DMS114 treated with DMSO at 0.1 percent for 48 hours (cell line): ENCODE data around the gene GPX4.
A peak's percentile ranks its signal among the peaks of the same experiment; 100 is the strongest.

Experiments
- DNase-seq: peaks from one replicate; lab custom pipeline; 2025; ENCODE audit not compliant: unreplicated experiment; lab: John Stamatoyannopoulos, UW

GPX4 gene

GRCh38 chr19:1068009-1069001 lies 35.5 kb upstream of the GPX4 start:
- no peak for DNase-seq

GRCh38 chr19:1069009-1069779 lies 34.6 kb upstream of the GPX4 start:
- no peak for DNase-seq

DNA sequence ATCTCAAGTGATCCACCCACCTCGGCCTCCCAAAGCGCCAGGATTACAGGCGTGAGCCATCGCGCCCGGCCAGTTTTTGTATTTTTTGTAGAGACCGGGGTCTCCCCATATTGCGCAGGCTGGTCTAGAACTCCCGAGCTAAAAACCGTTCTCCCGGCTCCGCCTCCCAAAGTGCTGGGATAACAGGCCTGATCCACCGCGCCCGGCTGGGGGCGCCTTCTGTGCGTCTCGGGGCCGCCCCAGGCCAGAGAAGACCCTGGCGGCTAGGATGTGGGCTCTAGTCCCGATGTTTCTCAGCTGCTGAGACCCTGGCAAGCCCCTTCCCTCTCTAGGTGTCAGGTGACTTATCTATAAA lies 33.2 kb upstream of the GPX4 start:
- no peak for DNase-seq

GRCh38 chr19:1070931-1071791 lies 32.6 kb upstream of the GPX4 start:
- DNase-seq: peak; percentile 28

GRCh38 chr19:1072371-1073015 lies 31.3 kb upstream of the GPX4 start:
- DNase-seq: no peak

GRCh38 chr19:1073063-1073955 lies 30.5 kb upstream of the GPX4 start:
- DNase-seq: no peak

GRCh38 chr19:1073956-1074517 lies 29.8 kb upstream of the GPX4 start:
- no peak for DNase-seq

DNA sequence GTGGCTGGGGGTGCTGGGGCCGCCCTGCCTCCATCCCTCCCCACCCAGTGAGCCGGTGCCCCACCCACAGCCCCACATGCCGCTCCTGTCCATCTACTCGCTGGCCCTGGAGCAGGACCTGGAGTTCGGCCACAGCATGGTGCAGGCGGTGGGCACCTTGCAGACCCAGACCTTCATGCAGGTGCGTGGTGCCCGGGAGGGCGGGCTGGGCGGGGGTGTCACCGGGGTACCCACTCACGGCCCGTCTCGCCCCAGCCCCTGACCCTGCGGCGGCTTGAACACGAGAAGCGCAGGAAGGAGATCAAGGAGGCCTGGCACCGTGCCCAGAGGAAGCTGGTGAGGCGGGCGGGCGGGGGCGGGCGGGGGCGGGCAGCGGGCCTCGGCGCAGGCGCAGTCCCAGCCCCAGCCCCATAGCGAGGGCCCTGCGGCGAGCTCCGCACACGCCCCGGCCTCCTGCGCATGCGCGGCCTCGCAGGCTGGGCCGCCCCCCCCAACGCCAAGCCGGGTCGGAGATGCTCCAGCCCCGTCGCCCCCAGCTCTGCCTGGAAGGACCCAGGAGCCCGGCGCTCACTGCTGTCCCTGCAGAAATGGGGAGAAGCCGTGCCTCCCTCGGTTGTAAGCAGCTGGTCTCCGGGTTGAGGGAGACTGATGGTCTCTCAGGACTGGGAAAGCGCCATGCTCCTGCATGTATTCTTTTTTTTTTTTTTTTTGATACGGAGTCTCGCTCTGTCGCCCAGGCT lies 29.1 kb upstream of the GPX4 start:
- DNase-seq: peak; percentile 49

GRCh38 chr19:1076046-1076386 lies 27.8 kb upstream of the GPX4 start:
- no peak for DNase-seq

- no peak for DNase-seq
These were observed 26.8 kb upstream of the GPX4 start for GRCh38 chr19:1076951-1077350.

DNA sequence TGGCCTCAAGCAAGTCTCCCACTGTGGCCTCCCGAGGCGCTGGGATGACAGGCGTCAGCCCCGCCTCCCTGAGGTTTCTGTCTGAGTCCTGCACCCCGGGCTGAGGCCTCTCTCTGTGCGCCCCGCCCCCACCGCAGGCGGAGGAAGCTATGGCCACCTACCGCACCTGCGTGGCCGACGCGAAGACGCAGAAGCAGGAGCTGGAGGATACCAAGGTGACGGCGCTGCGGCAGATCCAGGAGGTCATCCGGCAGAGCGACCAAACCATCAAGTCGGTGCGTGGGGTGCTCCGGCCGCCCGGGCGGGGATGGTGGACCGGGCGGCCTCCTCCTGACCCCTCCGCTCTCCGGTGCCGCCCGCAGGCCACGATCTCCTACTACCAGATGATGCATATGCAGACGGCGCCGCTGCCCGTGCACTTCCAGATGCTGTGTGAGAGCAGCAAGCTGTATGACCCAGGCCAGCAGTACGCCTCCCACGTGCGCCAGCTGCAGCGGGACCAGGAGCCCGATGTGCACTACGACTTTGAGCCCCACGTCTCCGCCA lies 24.2 kb upstream of the GPX4 start:
- no peak for DNase-seq

- DNase-seq: no peak
These were observed 23.2 kb upstream of the GPX4 start for GRCh38 chr19:1080360-1081161.

DNA sequence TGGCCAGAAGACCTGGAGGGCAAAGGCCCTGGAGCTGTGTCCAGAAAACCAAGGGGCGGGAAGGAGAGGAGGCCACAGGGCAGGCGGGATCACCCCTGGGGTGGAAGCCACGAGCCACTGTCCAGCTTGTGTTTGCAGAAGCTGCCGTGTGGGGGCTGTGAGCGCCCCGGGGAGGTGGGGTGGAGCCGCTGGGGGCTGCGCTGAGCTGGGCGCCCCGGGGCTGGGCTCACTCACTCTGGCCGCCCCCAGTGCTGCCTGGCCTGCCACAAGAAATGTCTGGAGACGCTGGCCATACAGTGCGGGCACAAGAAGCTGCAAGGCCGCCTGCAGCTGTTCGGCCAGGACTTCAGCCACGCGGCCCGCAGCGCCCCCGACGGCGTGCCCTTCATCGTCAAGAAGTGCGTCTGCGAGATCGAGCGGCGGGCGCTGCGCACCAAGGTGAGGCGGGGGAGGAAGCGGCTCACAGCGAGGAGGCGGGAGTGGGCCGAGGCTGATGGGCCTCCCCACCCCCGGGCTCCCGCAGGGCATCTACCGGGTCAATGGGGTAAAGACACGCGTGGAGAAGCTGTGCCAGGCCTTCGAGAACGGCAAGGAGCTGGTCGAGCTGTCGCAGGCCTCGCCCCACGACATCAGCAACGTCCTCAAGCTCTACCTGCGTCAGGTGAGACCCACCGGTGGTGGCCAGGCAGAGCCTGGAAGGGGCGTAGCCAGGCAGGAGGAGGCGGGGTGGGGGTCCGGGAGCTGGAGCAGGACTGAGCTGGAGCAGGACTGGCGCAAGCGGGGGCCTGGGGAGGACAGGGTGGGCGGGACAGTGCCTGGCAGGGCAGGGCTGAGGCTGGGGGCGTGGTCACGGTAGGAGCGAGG lies 22.3 kb upstream of the GPX4 start:
- DNase-seq: no peak

GRCh38 chr19:1082165-1082927 lies 21.4 kb upstream of the GPX4 start:
- DNase-seq: no peak

DNA sequence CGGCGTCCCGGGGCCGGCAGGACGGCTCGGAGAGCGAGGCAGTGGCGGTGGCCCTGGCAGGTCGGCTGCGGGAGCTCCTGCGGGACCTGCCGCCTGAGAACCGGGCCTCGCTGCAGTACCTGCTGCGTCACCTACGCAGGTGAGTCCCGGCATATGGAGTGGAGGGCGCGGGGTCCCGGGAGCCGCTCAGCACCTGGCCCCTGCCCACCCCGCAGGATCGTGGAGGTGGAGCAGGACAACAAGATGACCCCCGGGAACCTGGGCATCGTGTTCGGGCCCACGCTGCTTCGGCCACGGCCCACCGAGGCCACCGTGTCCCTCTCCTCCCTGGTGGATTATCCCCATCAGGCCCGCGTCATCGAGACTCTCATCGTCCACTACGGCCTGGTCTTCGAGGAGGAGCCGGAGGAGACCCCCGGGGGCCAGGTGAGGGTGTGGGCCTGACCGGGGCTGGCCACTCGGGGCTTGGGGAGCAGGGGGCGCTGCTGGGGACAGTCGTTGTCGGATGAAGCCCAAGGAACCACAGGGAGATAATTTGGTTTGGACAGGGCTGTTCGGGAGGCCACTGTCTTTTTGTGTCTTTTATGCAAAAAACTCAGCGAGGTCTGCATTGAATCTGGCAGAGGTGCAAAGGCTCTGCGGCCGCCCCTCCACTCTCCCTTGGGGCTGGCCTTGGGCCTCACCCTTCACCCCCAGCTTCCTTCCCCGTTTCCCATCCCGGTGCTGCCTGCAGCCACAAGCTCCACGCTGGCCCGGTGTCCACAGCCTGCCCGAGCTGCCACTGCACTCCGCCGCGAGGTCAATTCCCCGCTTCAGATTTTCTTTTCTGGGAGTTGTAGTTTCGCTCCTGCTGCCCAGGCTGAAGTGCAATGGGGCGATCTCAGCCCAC lies 20.6 kb upstream of the GPX4 start:
- DNase-seq: no peak
